C4-2B (cell line): ENCODE measurements around the gene CMTM8.

Experiments used
- CTCF ChIP-seq: fragments of 450-650 bp; conservative IDR thresholded peaks from 2 replicates; pipeline ENCODE4 v1.5.1; 2017; ENCODE audit warnings: mild to moderate bottlenecking
- ZFX ChIP-seq: fragments of 450-650 bp; IDR thresholded peaks from 2 replicates; pipeline ENCODE4 v1.6.1; 2017

GRCh38 chr3:32334675-32335074 lies 96.2 kb downstream of the CMTM8 start:
- TF ChIP-seq CTCF (peak; percentile 22), ZFX (no peak)
